ENCODE results near the gene OR6N2.

OR6N2 gene, protein sequence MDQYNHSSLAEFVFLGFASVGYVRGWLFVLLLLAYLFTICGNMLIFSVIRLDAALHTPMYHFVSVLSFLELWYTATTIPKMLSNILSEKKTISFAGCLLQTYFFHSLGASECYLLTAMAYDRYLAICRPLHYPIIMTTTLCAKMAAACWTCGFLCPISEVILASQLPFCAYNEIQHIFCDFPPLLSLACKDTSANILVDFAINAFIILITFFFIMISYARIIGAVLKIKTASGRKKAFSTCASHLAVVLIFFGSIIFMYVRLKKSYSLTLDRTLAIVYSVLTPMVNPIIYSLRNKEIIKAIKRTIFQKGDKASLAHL

DNA sequence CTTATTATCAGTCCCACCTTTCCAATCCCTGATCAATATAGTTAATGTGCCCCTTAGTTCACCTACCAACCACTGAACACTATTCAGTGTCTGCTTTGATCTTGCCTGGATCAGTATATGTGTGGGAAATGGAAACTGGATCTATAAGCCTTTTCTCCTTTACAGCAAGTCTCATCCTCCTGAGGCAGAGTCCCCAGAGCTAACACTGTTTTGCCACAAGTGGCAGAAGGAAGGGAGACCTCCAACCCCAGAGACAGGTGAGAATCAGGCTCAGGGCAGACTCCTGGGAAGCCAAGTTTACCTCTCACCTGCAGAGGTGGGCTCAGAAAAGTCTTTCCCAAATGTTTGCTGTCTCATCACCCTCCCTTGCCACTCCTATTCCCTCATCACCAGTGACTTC lies at the start of gene OR6N2:
Gene OR6N2, minus strand, starts transcription at position 101 of the 400 bp plus-strand sequence. CDS start 3,569 bp downstream, outside the sequence.
- Mint-ChIP-seq H3K4me1 (peaks cover 8% of the 10 kb centered on the region), H3K27me3 (no peaks in the 10 kb centered on the region), H3K27ac (ENCODE audit: low read depth) (no peak within 1 kb of the TSS), H3K4me3 (no peak within 1 kb of the TSS), H3K9me3 (no peaks in the 10 kb centered on the region), H3K36me3 (ENCODE audit: insufficient read depth) (peaks cover 3% of the 10 kb centered on the region)
- DNase-seq (ENCODE audit: low spot score in 2 of 2) (no peak), ATAC-seq (replicated peaks; ENCODE audit: extremely low read depth, poor library complexity, severe bottlenecking) (no peak)

DNA sequence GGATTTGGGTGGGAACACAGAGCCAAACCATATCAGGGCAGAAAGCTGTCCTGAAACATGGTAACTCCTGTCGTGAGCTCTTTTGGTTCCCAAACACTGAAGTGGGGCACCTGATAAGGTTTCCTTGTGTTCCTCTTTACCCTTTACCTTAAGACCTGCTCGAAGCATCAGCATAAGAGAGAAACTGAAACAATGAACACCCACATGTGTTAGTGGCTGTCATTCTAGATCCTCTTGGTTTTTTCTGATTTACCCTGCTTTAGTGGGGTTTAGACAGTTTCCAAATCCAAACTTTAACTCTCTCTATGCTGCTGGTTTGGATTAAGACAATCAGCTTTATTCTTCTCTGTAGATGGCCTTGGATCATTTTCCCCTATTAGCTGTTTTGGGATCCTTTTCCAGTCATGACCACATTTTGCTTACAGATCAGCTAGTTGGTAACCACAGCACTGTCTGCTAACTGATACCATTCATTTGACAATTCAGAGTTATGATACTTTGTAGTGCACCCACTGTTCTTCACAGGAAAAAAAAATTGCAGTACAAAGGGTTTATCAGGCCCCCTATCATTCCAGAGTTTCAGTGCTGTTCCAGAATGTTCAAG lies 49.2 kb upstream of the OR6N2 start:
- Mint-ChIP-seq H3K36me3 (ENCODE audit: insufficient read depth) (peaks cover 1% of the 10 kb centered on the region), H3K4me3 (no peak overlapping the region), H3K9me3 (peaks cover 15% of the 10 kb centered on the region), H3K4me1 (peaks cover 8% of the 10 kb centered on the region), H3K27me3 (no peaks in the 10 kb centered on the region), H3K27ac (ENCODE audit: low read depth) (peak overlapping the region; percentile 22)
- ATAC-seq (replicated peaks; ENCODE audit: extremely low read depth, poor library complexity, severe bottlenecking), result peak; percentile 49
- DNase-seq (ENCODE audit: low spot score in 2 of 2), result no peak

DNA sequence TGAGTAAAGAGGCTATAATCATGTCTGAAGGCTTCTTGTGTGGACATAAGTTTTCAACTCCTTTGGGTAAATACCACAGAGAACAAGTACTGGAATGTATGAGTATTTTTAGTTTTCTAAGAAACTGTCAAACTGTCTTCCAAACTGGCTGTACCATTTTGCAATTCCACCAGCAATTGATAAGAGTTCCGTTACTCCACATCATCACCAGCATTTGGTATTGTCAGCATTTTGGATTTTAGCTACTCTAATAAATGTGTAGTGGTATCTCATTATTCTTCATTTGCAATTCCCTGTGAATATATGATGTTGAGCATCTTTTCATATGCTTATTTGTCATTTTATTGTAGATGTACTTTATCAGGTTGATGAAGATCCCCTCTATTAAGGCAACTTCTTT lies 40.7 kb upstream of the OR6N2 start:
- Mint-ChIP-seq H3K4me3 (no peak overlapping the region), H3K9me3 (no peaks in the 10 kb centered on the region), H3K36me3 (ENCODE audit: insufficient read depth) (no peaks in the 10 kb centered on the region), H3K27ac (ENCODE audit: low read depth) (no peak overlapping the region), H3K27me3 (no peaks in the 10 kb centered on the region), H3K4me1 (peaks cover 38% of the 10 kb centered on the region)
- DNase-seq (ENCODE audit: low spot score in 2 of 2), result no peak
- ATAC-seq (replicated peaks; ENCODE audit: extremely low read depth, poor library complexity, severe bottlenecking), result no peak

DNA sequence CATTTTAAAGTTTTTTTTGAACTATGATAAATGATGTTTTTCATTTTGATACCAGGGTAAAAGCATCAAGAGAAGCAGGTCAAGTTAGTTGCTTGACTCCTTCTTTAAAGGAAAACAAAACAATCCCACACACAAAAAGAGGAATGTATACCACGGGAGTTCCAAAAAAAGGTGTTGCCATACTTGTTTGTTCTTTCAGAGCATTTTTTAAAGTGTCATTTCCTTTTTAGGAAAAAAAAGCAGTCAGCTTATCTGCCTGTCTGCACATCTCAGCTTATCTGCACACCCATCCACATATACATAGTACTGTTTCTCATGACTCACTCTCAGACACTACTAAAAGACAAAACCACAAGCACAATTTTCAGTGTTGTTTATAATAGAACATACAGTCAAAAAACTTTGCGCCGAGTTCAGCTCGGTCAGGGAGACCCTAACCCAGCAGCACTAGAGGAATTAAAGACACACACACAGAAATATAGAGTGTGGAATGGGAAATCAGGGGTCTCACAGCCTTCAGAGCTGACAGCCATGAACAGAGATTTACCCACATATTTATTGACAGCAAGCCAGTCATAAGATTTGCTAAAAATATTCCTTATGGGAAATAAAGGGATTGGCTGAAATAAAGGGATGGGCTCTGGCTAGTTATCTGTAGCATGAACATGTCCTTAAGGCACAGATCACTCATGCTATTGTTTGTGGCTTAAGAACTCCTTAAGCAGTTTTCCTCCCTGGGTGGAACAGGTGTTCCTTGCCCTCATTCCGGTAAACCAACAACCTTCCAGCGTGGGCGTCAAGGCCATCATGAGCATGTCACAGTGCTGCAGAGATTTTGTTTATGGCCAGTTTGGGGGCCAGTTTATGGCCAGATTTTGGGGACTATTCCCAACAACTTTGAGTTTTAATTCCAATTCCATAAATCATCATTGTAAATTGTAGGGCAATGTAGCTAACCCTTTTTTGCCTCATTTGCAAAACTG lies 38.7 kb upstream of the OR6N2 start:
- Mint-ChIP-seq H3K4me1 (peaks cover 38% of the 10 kb centered on the region), H3K27me3 (no peaks in the 10 kb centered on the region), H3K4me3 (peak overlapping the region; percentile 68), H3K9me3 (no peaks in the 10 kb centered on the region), H3K36me3 (ENCODE audit: insufficient read depth) (no peaks in the 10 kb centered on the region), H3K27ac (ENCODE audit: low read depth) (peak overlapping the region; percentile 94)
- DNase-seq (ENCODE audit: low spot score in 2 of 2) (no peak), ATAC-seq (replicated peaks; ENCODE audit: extremely low read depth, poor library complexity, severe bottlenecking) (peak; percentile 100)

DNA sequence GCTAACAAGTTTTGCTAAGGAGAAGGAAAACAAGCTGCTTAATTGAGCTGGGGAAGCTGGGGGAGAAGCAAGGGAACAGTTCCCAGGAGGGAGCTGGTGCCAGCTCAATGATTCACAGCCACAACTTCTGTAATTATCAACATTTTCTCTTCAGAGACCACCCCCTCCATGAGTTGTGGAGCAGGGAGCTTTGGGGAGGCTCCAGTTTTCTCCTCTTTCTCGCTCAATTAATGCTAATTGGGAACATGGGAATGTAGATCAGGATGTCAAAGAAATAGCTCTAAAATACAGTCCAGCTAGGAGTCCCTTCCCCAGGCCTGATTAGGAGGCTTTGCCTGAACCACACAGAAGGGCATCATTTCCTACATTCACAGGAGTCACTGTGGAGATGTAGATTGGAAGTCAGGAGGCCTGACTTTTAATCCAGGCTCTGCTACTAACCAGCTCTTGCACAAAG lies 38.0 kb upstream of the OR6N2 start:
- Mint-ChIP-seq H3K36me3 (ENCODE audit: insufficient read depth) (no peaks in the 10 kb centered on the region), H3K27me3 (no peaks in the 10 kb centered on the region), H3K9me3 (no peaks in the 10 kb centered on the region), H3K4me3 (peak overlapping the region; percentile 68), H3K4me1 (peaks cover 38% of the 10 kb centered on the region), H3K27ac (ENCODE audit: low read depth) (peak overlapping the region; percentile 94)
- DNase-seq (ENCODE audit: low spot score in 2 of 2) (no peak), ATAC-seq (replicated peaks; ENCODE audit: extremely low read depth, poor library complexity, severe bottlenecking) (no peak)

DNA sequence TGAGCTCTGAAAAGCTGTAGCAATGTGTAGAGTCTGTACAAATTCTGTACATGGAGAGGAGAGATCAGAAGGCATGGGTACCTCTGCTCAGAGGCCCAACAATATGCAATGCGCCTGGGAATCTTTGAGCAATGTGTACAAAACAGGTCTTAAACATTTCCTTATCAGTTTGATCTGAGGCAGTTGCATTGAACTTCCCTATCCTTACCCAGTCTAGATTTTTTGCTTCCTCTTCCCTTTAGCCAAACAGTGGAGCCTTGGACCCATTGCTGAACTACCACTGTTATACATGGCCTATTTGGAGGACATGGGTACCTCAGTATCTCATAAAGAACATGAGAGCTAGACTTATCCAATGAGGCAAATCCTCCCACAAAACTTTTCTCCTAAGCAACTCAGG lies 37.6 kb upstream of the OR6N2 start:
- no peaks in the 10 kb centered on the region for H3K9me3 Mint-ChIP-seq

DNA sequence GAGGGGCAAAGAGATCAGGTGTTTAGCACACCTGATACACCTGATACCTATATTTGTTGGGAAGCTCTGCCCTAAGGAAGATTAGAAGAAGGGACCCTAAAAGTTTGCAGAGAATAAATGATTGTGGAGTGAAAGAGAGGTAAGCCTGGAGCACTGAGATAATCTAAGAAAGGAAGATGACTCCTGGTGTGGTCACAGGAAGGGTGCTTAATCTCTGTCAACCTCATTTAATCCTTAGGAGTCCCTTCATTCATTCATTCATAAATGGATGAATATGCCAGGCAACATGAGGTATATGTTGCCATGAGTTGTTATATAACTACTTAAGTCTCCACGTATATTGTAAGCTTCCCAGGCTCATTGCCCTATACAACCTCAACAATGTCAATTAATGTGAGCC lies 34.0 kb upstream of the OR6N2 start:
- H3K36me3 Mint-ChIP-seq (ENCODE audit: insufficient read depth), result no peaks in the 10 kb centered on the region
- H3K4me3 Mint-ChIP-seq, result no peak overlapping the region
- DNase-seq (ENCODE audit: low spot score in 2 of 2), result no peak
- H3K27ac Mint-ChIP-seq (ENCODE audit: low read depth), result no peak overlapping the region
- no peaks in the 10 kb centered on the region for H3K9me3 Mint-ChIP-seq
- peaks cover 34% of the 10 kb centered on the region for H3K4me1 Mint-ChIP-seq
- H3K27me3 Mint-ChIP-seq, result no peaks in the 10 kb centered on the region
- ATAC-seq (replicated peaks; ENCODE audit: extremely low read depth, poor library complexity, severe bottlenecking), result no peak

More for the DNA sequence above, 37.6 kb upstream of the OR6N2 start:
- no peaks in the 10 kb centered on the region for H3K36me3 Mint-ChIP-seq (ENCODE audit: insufficient read depth)
- DNase-seq (ENCODE audit: low spot score in 2 of 2), result no peak
- H3K27me3 Mint-ChIP-seq, result no peaks in the 10 kb centered on the region
- peak overlapping the region; percentile 94 for H3K27ac Mint-ChIP-seq (ENCODE audit: low read depth)
- peaks cover 38% of the 10 kb centered on the region for H3K4me1 Mint-ChIP-seq
- peak overlapping the region; percentile 68 for H3K4me3 Mint-ChIP-seq
- ATAC-seq (replicated peaks; ENCODE audit: extremely low read depth, poor library complexity, severe bottlenecking), result no peak

DNA sequence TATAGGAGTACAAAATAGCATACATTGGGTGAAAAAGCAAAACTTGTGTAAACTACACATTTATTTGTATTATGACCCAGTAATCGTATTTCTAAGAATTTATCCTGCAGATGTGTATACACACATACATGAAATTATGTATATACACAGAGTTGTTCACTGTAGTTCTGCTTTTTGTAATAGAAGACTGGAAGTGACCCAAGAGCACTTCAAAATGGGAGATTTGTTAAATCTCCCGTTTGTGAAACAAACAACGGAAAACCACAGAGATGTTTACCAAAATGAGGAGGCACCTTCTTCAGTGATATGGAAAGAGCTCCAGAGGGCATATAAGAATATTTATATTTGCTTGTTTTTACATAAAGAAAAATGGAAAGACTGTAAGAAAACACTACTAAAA lies 32.2 kb upstream of the OR6N2 start:
- DNase-seq (ENCODE audit: low spot score in 2 of 2), result no peak
- H3K4me3 Mint-ChIP-seq, result no peak overlapping the region
- no peak for ATAC-seq (replicated peaks; ENCODE audit: extremely low read depth, poor library complexity, severe bottlenecking)
- no peak overlapping the region for H3K27ac Mint-ChIP-seq (ENCODE audit: low read depth)
- H3K36me3 Mint-ChIP-seq (ENCODE audit: insufficient read depth), result no peaks in the 10 kb centered on the region
- H3K9me3 Mint-ChIP-seq, result no peaks in the 10 kb centered on the region
- peaks cover 16% of the 10 kb centered on the region for H3K4me1 Mint-ChIP-seq
- no peaks in the 10 kb centered on the region for H3K27me3 Mint-ChIP-seq

DNA sequence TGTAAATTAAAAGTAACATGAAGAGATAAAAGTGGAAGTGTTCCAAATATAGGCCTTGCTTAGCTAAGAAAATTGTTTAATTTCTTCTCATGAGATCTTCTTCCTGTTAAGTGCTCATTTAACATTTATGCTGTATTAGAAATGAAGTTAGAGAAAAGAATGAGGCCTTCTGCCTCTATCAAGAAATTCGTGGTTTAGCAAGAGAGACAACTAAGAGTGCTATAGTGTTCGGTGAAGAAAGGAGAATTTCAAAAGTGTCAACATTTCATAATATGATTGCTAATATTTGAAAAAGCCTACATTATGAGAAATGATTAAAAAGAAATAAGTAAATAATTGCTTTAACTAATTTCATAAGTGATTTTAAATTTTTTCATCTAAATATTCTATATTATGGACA lies 31.3 kb upstream of the OR6N2 start:
- no peak for DNase-seq (ENCODE audit: low spot score in 2 of 2)
- Mint-ChIP-seq H3K27me3 (no peaks in the 10 kb centered on the region), H3K27ac (ENCODE audit: low read depth) (no peak overlapping the region), H3K9me3 (no peaks in the 10 kb centered on the region), H3K4me3 (no peak overlapping the region), H3K36me3 (ENCODE audit: insufficient read depth) (no peaks in the 10 kb centered on the region), H3K4me1 (peaks cover 8% of the 10 kb centered on the region)
- ATAC-seq (replicated peaks; ENCODE audit: extremely low read depth, poor library complexity, severe bottlenecking), result no peak

DNA sequence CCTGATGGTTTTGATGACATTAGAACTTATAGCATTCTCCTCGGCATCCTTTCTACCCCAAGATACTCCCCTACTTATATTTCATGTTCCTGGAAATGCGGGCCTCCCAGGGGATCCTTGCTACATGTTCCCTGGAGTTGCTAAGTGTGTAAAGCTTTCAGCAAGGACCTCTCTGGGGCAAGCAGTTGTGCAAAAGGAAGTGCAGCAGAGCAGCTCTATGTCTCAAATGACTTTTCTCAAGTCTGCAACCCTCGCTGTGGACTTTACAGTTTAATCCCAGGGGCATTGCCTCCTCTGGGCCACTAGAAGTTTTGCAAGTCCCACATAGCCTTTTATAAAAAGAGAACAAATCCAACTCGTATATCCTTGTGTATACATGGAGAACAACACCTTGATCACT lies 29.3 kb upstream of the OR6N2 start:
- Mint-ChIP-seq H3K4me3 (no peak overlapping the region), H3K4me1 (peaks cover 5% of the 10 kb centered on the region), H3K27ac (ENCODE audit: low read depth) (no peak overlapping the region), H3K36me3 (ENCODE audit: insufficient read depth) (no peaks in the 10 kb centered on the region), H3K9me3 (no peaks in the 10 kb centered on the region), H3K27me3 (no peaks in the 10 kb centered on the region)
- DNase-seq (ENCODE audit: low spot score in 2 of 2) (no peak), ATAC-seq (replicated peaks; ENCODE audit: extremely low read depth, poor library complexity, severe bottlenecking) (no peak)

DNA sequence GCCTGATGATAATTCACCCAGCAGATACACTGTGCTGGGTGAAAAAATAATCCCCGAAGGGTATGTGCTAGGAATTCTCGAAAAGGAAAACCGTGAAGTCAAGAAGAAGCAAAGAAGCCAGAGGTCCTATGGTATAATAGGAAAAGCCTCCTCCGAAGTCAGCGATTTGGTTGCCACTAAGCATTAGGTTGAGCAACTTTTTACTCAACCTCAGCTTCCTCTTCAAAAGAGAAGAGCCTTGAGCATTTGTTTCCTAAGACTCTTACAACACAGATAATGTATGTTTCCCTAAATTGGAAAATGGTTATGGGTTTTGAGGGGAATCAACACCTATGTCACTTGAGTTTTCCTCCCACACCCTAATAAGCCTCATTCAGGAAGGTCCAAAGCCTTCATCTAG lies 28.9 kb upstream of the OR6N2 start:
- H3K4me1 Mint-ChIP-seq, result peaks cover 5% of the 10 kb centered on the region
- H3K27ac Mint-ChIP-seq (ENCODE audit: low read depth), result no peak overlapping the region
- no peaks in the 10 kb centered on the region for H3K9me3 Mint-ChIP-seq
- DNase-seq (ENCODE audit: low spot score in 2 of 2), result no peak
- no peaks in the 10 kb centered on the region for H3K36me3 Mint-ChIP-seq (ENCODE audit: insufficient read depth)
- H3K4me3 Mint-ChIP-seq, result no peak overlapping the region
- H3K27me3 Mint-ChIP-seq, result no peaks in the 10 kb centered on the region
- no peak for ATAC-seq (replicated peaks; ENCODE audit: extremely low read depth, poor library complexity, severe bottlenecking)

DNA sequence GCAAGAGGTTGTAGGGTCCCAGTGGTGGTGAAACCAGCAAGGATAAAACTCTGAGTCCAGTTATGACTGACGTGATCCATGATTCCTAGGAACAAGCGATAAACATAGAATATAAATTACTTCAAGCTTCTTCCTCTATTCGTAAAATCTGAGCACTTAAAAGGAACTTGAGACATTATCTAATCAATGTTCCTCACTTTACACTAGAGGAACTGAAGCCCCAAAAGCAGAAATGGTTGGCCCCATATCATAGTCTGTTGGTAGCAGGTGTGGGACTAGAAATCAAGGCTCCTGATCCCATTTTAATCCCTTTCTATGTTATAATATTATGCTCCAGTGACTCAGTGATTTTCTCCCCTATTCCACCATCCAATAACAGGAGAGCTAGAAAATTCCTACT lies 28.3 kb upstream of the OR6N2 start:
- H3K4me3 Mint-ChIP-seq, result no peak overlapping the region
- no peaks in the 10 kb centered on the region for H3K27me3 Mint-ChIP-seq
- ATAC-seq (replicated peaks; ENCODE audit: extremely low read depth, poor library complexity, severe bottlenecking) (no peak), DNase-seq (ENCODE audit: low spot score in 2 of 2) (no peak)
- no peak overlapping the region for H3K27ac Mint-ChIP-seq (ENCODE audit: low read depth)
- H3K36me3 Mint-ChIP-seq (ENCODE audit: insufficient read depth), result no peaks in the 10 kb centered on the region
- H3K4me1 Mint-ChIP-seq, result peaks cover 5% of the 10 kb centered on the region
- H3K9me3 Mint-ChIP-seq, result no peaks in the 10 kb centered on the region

All from central memory CD8-positive, alpha-beta T cell (primary cell).